ENCODE results near the gene TNFSF4.
A peak's percentile ranks its signal among the peaks of the same experiment; 100 is the strongest.
"Not testable (repeated sequence)": the region's sequence is repeated elsewhere in the genome, so short reads cannot be mapped to it uniquely, and the experiment has no call there.

Gene TNFSF4

GRCh38 chr1:173206816-173207568 is at the start of gene TNFSF4:
Gene TNFSF4 (minus strand): TSS chr1:173207331. CDS start chr1:173207176, 155 bp downstream.
- DNase-seq (ENCODE audit: low spot score) (no peak), FAIRE-seq (no peak)

GRCh38 chr1:173255214-173255813 is 48.2 kb upstream of the TNFSF4 start:
- DNase-seq (ENCODE audit: low spot score), result peak; percentile 35
- FAIRE-seq, result no peak

DNA sequence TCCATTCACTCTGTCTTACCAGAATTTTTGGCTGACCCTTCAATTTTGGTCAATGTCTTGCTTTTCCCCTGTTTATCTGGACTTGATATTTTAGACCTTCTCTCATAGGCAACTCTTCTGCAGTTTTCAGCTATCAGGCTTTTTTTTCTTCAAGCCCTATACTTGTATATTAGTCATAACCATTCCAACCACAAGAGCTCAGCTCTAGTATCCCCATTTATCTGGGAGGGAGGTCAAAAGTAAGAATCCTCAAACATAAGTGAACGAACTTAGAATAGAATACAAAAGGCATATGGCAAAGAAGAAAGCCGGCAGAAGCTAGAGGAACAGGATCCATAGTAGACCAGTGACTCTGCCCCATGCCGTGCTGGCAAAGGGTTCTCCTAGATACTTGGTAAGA is 45.9 kb upstream of the TNFSF4 start:
- no peak for DNase-seq (ENCODE audit: low spot score)
- FAIRE-seq, result no peak

DNA sequence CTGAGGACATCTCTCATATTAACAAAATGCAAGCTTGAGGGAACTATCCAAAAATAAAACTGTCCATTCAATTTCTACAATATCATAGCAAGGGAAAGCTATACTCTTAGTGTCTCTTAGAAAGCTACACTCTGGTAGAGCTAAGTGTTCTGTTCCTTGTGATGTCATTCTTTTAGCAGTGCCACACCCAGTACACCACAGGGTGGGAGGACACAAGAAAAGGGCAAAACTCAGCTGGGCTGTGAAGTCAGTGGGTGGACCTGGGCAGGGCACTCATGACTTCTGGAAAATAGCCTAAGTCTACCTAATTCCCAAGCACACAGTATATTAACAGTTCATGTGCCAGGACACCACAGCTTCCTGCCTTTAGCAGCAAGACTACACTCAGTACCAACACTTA is 42.2 kb upstream of the TNFSF4 start:
- FAIRE-seq (no peak), DNase-seq (ENCODE audit: low spot score) (no peak)

DNA sequence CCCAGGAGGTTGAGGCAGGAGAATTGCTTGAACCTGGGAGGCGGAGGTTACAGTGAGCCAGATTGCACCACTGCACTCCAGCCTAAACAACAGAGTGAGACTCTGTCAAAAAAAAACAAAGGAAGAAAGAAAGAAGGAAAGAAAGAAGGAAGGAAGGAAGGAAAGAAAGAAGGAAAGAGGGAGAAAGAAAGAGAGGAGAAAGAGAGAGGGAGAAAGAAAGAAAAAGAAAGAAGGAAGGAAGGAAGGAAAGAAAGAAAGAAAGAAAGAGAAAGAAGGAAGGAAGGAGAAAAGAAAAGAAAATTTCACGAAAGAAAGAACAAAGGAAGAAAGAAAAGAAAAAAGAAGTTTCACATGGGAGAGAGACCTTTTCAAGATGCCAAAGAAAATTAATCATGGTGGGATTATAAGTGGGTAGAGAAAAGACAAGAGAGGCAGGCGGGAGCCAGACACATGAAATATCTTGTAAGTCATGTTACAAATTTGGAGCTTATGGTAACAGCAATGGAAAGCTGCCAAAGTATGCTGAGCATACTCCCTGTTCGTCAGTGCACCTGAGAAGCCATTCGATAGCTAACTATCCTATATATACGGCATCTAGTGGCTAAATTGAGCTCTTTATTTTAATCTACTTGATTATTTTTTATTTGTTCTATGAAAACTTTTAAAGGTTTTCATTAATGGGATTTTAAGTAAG is 41.3 kb upstream of the TNFSF4 start:
- DNase-seq (ENCODE audit: low spot score), result no peak
- no peak for FAIRE-seq

DNA sequence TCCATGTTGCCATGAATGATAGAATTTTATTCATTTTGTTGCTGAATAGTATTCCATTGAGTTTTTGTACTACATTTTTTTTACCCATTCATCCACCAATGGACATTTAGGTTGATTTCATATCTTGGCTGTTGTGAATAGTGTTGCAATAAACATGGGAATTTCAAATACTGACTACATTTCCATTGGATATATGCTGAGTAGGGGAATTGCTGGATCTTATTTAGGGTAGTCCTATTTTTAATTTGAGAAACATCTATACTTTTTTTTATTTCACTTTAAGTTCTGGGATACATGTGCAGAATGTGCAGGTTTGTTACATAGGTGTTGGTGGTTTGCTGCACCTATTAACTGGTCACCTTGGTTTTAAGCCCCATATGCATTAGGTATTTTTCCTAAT is 38.8 kb upstream of the TNFSF4 start:
- FAIRE-seq, result no peak
- no peak for DNase-seq (ENCODE audit: low spot score)

DNA sequence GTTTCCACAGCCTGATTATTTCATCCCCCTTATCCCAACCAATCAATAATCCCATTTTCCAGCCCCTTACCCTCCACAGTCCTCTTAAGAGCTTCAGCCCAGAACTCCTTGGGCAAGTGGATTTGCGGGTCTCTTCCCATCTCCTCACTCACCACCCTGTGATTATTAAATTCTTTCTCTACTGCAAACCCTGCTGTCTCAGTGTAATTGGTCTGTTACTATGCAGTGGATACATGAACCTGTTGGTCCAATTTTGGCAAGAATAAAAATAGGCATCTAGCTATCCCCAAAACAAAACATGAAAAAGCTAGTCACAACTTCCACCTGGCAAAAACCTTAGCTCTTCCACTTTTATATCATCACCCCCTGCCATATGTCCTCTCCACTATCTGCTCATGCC is 36.2 kb upstream of the TNFSF4 start:
- DNase-seq (ENCODE audit: low spot score) (no peak), FAIRE-seq (no peak)

- no peak for FAIRE-seq
- DNase-seq (ENCODE audit: low spot score), result no peak
Measured at GRCh38 chr1:173241528-173242347, 34.6 kb upstream of the TNFSF4 start.

- no peak for FAIRE-seq
- no peak for DNase-seq (ENCODE audit: low spot score)
Measured at GRCh38 chr1:173240609-173241008, 33.5 kb upstream of the TNFSF4 start.

GRCh38 chr1:173239058-173239457 is 31.9 kb upstream of the TNFSF4 start:
- FAIRE-seq (no peak), DNase-seq (ENCODE audit: low spot score) (no peak)

DNA sequence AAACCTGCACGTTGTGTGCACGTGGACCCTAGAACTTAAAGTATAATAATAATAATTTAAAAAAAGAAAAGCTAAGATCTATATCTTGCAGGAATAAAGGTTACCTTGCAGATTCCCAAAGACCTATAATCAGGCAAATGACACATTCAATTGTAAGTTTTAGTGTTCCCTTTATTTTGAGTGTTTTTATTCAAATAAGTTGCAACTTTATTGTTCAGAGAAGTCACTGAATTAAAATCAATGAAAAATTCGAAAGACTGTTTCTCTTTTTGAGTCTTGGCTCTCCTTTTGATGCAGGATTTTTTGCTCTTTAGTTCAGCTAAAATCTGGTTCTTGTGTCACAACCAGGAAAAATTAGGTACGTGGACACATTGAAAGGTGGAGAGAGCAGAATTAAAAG is 27.8 kb upstream of the TNFSF4 start:
- no peak for DNase-seq (ENCODE audit: low spot score)
- no peak for FAIRE-seq

GRCh38 chr1:173234434-173234833 is 27.3 kb upstream of the TNFSF4 start:
- DNase-seq (ENCODE audit: low spot score); FAIRE-seq: not testable (repeated sequence)

GRCh38 chr1:173229031-173229430 is 21.9 kb upstream of the TNFSF4 start:
- FAIRE-seq; DNase-seq (ENCODE audit: low spot score): not testable (repeated sequence)

DNA sequence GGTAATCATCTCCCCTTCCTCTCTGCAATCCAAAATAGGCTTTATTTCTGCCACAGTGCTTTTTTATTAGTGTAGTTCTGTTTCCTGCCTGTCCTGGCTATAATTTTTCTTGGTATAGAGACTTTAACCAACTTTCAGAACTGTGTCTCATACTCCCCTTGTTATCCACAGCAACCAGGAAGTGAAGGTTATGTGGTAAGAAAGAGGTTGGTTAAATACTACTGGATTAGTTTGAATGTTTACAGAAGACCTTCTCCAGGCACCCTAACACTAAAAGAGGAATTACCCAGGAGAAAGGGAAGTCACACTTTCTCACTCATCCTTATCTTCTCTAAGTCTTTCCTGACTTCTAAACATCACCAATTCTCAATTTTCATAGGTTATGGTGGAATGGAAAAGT is 17.8 kb upstream of the TNFSF4 start:
- FAIRE-seq, result no peak
- DNase-seq (ENCODE audit: low spot score), result no peak

- DNase-seq (ENCODE audit: low spot score), result no peak
- FAIRE-seq, result no peak
Measured at GRCh38 chr1:173224280-173224892, 17.3 kb upstream of the TNFSF4 start.

DNA sequence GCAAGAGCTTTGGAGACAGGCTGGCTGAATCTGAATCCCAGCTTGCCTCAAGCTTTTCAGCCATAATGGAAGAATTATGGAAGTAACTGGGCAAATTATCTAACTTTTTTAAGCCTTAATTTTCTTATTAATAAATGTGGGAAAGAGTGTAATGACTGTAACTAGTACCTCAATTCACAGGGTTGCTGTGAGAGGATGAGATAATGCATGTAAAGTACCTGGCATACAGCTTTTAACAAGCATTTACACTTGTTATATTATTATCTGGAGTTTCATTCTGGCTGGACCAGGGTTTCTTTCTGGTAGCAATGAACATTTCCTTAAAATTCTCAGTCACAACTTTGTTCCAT is 15.9 kb upstream of the TNFSF4 start:
- FAIRE-seq (no peak), DNase-seq (ENCODE audit: low spot score) (no peak)

DNA sequence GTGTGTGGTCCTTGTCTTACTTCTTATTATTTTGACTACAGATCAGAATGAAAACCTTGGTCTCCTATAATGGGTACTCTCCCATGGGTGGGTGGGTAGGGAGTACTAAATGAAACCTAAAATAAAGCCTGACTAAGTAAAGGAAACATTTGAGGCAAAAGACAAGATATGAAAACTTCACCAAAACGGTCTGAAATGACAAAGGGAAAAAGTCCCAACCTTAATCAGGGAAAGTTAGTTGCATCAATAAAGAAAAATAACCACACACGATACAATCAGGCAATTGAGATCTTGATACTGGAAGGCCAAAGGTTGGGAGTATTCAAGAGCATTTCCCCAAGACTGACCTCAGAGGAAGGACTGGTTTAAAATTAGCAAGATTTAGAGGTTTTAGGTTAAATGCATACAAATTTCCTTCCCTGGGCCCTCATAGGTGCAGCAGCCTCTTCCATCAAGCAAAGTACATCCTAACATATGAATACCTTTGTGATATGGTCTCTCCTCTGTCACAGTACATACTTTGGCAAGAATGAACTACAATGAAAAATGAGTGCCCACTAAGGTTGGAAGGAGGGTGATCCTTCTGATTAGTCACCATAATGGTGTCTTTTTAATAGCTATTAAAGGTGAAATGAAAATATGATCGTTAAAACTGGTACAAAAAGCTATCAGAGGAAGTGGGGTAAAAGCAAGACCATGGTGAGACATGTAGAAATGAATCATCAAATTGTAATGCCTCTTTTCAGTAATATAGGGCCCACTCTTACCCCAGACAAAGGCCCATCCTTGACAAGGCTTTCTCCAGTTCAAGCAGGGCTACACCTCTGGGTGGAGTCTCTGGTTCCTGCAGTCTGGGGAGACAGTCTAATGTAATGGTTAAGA is 15.3 kb upstream of the TNFSF4 start:
- DNase-seq (ENCODE audit: low spot score) (no peak), FAIRE-seq (no peak)

GRCh38 chr1:173220157-173220556 is 13.0 kb upstream of the TNFSF4 start:
- FAIRE-seq (no peak), DNase-seq (ENCODE audit: low spot score) (no peak)

GRCh38 chr1:173213665-173214064 is 6.5 kb upstream of the TNFSF4 start:
- FAIRE-seq (no peak), DNase-seq (ENCODE audit: low spot score) (no peak)

DNA sequence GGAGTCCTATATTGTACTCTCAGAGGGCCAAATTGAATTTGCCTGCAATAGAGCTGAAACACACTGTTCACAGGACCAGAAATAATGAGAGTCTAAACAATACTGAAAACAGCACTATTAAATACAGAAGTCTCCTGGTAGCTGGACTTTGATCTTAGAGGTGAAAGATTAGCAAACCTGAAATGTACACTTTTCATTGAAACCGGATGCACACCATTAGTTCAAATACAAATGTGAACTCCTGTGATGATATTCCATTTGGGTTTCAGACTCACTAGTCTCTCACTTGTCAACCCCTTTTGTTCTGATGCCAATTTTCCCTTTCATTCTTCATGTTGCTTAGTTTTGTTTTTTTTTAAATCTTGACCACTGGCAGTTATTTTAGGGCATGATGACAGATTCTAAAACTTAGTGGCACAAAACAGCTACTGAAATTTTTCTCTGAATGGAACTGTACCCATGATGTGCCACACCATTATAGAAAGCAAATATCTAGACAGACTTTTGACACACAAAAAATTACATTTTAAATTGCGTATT is 5.9 kb upstream of the TNFSF4 start:
- no peak for FAIRE-seq

More for the DNA sequence above, 5.9 kb upstream of the TNFSF4 start:
- DNase-seq (ENCODE audit: low spot score), result no peak
